Stimulated activated CD8-positive, alpha-beta memory T cell treated with anti-CD3 and anti-CD28 coated beads, Interleukin-15, amount 100 ng/mL, for 48 hours (primary cell): ENCODE data around the gene WNK2.

Source experiments
- DNase-seq, 2 donors: peaks; one replicate each; pipeline ENCODE4 v3.0.0-alpha.2; 2020; ENCODE audit warnings: low read depth in 2 of 2

Gene WNK2

GRCh38 chr9:93254806-93255493, 71.0 kb downstream of the WNK2 start:
- no peak for DNase-seq

DNA sequence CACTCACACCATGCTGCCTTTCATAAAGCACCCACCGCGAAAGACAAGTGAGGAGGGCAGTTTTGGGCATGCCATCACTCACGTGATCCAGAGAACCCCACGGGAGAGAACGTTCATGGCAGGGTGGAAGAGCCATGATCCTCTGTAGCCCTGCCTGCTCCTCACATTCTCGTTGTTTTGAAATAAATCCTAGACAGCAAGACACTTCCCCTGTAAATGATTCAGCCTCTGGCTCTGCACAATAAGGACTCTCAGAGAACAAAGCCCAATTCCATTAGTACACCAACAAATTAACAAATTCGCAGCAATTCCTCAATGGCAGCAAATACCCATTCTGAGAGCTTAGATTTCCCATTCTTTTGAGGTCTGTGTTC, 71.5 kb downstream of the WNK2 start:
- no peak for DNase-seq

DNA sequence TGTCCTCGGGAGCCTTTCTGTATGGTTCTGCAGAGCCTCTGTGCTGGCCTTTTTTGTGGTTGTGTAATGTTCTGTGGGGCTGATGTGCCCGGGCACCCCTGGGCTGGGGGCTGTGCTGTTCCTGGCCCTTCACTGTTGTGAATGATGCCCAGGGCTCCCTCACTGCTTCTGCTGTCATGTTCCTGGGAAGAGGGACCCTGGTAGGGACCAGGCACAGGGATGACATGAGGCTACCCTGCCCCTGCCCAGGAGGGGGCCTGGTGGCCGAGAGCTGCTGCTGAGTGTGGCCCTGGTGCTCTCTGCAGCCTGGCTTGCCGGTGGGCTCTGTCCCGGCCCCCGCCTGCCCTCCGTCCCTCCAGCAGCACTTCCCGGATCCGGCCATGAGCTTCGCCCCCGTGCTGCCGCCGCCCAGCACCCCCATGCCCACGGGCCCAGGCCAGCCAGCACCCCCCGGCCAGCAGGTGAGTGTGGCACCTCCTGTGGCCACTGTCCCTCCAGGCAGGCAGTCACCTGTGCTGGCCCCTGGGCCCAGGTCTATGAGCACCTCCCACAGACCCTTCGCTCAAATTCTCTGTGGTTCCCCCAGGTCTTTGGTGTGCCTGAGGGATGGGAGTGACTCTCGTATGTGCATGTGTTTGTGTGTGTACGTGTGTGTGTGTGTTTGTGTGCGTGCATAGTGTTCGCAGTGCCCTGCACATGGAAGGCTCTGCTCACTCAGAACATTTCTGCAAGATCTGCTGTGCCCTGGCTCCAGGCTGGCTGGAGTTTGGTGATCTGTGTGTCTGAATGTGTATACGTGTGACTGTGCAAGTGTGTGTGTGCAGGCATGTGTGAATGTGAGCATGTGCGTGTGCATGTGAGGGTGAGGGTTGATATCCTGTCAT, 72.3 kb downstream of the WNK2 start:
- DNase-seq = no peak

- no peak for DNase-seq
Observed at GRCh38 chr9:93256878-93257807, 73.2 kb downstream of the WNK2 start.

DNA sequence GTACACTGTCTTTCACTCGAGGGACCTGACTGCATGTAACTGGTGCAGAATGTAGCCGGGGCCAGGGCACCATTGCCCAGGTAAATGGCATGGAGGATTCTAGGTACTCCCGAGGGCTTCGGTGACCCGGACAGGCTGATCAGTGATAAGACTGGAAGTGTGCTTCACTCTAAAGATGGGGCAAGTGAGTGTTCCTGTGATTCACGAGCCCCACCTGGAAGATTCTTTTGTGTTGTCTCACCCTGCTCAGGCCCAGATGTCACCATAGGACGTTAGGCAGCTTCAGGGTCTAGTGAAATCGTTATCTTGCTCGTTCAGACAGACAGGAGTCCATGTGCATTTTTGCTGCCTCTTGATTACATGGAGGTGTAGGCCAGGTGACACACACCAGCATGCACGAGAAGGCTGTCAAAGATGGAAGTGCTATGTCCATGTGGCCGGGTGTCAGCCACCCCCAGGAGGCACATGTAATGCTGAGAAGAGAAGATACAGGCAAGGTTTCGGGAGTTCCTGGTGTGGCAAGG, 73.9 kb downstream of the WNK2 start:
- no peak for DNase-seq

GRCh38 chr9:93258419-93258817, 74.5 kb downstream of the WNK2 start:
- DNase-seq = no peak

DNA sequence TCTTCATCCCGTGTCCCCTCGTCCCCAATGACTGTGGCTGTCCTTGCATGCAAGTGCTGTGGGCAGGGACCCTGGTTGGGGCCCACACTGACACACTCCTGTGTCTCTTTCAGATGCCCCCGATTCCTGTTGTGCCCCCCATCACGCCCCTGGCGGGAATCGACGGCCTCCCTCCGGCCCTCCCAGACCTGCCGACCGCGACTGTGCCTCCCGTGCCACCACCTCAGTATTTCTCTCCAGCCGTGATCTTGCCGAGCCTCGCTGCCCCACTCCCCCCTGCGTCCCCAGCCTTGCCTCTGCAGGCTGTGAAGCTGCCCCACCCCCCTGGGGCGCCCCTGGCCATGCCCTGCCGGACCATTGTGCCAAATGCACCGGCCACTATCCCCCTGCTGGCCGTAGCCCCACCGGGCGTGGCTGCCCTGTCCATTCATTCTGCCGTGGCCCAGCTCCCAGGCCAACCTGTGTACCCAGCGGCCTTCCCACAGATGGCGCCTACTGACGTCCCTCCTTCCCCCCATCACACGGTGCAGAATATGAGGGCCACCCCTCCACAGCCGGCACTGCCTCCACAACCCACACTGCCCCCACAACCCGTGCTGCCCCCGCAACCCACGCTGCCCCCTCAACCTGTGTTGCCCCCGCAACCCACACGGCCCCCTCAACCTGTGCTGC, 75.0 kb downstream of the WNK2 start:
- no peak for DNase-seq

DNA sequence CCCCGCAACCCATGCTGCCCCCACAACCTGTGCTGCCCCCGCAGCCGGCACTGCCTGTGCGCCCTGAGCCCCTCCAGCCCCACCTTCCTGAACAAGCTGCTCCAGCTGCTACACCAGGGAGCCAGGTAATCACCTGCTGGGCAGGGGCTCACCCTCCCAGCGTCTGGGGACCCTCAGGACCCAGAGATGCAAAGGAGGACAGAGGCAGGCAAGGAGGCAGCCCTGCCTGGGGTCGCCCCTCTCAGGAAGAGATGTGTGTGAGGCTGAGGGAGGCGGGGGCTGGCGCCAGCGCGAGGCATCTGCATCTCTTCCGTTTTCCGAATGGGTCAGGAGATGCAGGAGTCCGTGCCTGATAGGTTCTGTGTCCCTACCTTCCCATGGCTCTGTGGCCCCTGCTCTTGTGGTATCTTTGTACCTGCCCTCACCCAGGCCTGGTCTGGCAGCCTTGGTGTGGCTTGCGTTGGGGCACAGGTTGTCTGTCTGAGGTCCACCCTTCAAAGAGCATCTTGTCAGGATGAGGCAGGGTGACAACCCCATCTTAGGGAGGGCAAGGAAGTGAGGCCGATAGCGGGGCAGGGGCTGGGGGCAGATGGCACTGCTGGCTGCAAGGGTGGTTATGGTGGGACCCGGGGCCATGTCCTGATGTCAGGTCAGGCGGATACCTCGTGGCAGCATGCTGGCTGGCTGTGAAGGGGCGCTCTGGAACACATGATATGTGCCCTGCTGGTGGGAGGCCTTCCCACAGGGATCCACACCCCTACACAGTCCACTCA, 75.7 kb downstream of the WNK2 start:
- DNase-seq = no peak

GRCh38 chr9:93260263-93261066, 76.5 kb downstream of the WNK2 start:
- no peak for DNase-seq

DNA sequence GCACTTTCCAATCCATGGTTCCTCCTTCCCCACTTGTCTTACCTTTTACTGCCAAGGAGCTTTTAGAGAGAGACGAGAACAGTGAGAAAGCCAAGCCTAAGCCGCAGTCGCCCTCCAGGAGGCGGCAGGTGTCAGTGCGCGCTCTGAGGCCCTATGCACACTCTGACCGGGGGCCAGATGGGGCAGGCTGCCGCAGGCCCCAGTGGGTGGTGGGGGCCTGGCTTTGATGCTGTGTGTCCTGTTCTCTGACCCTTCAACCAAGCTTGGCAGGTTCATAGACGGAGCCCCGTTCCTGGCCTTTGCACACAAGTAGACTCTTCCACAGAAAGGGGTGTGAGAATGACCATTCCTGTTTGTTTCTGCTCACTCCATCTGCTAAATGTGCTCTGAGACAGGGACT, 77.3 kb downstream of the WNK2 start:
- DNase-seq = no peak

- no peak for DNase-seq
Observed at GRCh38 chr9:93261735-93262523, 78.0 kb downstream of the WNK2 start.

DNA sequence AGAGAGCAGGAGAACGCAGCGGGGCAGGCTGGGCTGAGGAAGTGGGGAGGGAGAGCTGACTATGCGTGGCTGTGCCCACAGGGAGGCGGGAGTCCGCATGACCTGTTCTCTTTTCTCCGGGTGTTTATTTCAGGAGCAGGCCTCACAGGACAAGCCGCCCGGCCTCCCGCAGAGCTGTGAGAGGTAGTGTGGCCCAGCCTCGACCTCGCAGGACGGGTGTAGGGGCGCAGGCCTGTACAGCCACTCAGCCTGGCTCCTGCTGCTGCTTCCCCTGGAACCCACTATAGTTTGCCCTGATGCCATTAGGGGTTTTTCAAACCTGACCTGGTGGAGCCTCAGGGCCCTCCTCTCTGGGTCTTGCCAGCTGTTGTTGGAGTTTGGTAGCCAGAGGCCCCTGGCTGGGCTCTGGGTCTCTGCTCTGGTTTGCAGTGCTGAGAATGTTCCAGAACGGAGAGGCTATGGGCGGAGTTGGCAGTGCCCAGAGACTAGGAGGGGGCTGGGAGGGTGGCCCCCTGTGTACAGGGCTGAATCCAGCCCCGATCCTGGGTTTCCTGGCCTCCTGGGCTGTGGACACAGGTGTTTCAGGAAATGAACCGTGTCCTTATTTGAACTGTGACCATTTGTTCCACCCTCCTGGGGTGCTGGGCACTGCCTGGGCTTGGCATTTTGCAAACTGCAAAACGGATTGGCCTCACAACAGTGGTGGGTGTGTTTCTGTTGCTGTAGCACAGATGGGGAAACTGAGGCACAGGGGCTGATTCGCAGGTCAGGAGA, 78.8 kb downstream of the WNK2 start:
- no peak for DNase-seq

DNA sequence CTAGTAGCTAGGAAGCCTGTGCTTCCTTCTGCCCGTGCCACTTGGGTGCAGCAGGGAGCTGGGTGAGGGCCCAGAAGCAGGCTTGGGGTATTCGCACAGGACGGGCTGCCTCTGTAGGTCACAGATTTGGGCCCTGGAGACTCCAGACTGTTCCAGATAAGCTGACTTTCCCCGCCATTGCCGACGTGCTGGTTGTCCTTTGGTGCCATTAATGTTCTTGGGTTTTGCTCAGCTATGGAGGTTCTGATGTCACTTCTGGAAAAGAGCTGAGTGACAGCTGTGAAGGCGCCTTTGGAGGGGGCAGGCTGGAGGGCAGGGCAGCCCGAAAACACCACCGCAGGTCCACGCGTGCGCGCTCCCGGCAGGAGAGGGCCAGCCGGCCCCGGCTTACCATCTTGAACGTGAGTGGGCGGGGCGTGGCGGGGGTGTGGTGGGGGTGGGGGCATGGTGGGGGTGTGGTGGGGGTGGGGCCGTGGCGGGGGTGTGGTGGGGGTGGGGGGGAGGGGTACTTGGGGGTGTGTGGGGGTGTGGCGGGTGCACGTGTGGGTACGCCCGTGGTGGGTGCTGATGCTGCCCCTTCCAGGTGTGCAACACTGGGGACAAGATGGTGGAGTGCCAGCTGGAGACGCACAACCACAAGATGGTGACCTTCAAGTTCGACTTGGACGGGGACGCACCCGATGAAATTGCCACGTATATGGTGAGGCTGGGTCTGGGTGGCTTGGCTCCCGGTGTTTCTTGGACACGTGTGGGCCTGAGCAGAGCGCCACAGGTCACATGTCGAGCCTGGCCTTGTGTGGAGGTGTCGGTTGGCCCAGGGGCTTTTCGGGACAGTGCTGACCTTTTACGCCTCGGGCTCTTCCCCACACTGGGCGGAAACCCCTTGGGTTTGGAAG, 79.6 kb downstream of the WNK2 start:
- DNase-seq = no peak

- DNase-seq = no peak
Observed at GRCh38 chr9:93264338-93265125, 80.6 kb downstream of the WNK2 start.

DNA sequence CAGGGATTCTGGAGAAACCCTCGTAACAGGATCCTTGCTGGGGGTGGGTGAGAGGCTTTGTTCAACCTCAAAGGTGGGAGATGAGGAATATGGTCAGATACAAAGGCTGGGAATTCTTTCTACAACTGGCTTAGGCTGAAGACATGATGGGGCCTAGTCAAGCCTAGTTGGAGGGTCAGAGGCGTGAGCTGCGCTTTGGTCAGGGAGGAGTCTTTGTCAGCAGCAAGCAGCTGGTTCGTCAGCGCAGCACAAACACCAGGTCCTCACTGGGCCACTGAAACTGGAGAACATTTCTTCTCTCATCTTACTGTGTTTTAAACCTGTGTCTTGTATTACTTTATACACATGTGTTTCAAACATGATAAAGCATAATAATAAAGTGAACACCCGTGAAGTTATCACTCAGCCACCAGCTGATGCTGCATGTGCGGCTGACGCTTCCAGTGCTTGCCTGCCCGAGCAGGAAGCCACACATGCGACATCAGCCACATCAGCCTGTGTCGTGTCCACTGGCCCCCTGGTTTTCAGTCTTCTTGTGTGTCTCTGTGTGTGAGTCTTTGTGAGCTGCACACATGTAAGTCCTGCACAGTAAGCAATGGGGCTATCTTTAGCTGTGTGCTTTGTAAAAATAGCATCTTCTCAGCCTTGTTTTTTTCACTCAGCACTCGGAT, 81.5 kb downstream of the WNK2 start:
- DNase-seq = no peak

- no peak for DNase-seq
Observed at GRCh38 chr9:93265972-93266371, 82.0 kb downstream of the WNK2 start.
